Endothelial cell (in vitro differentiated cells): ENCODE results near the gene PCDH8. TPM values are rescaled to one million over a fixed set of nuclear protein-coding genes. Genes with fewer than 3 reads are reported as not detected.
A peak's percentile ranks its signal among the peaks of the same experiment; 100 is the strongest.

Experiments
- DNase-seq: peaks from one replicate; pipeline ENCODE4 v3.0.0; 2021; ENCODE audit warnings: low spot score
- H3K27ac Mint-ChIP-seq: one replicate; pipeline ENCODE4 v1.8.0; 2021; ENCODE audit warnings: mixed read lengths, inconsistent platforms; ENCODE audit not compliant: unreplicated experiment
- H3K27me3 Mint-ChIP-seq: one replicate; pipeline ENCODE4 v1.8.0; 2021; ENCODE audit warnings: mild to moderate bottlenecking, moderate library complexity, mixed read lengths, inconsistent platforms; ENCODE audit not compliant: unreplicated experiment
- H3K36me3 Mint-ChIP-seq: one replicate; pipeline ENCODE4 v1.8.0; 2021; ENCODE audit warnings: mild to moderate bottlenecking, low read depth, mixed read lengths, inconsistent platforms; ENCODE audit not compliant: unreplicated experiment
- H3K4me1 Mint-ChIP-seq: one replicate; pipeline ENCODE4 v1.8.0; 2021; ENCODE audit warnings: mild to moderate bottlenecking, mixed read lengths, inconsistent platforms; ENCODE audit not compliant: unreplicated experiment
- H3K4me3 Mint-ChIP-seq: one replicate; pipeline ENCODE4 v1.8.0; 2021; ENCODE audit warnings: mild to moderate bottlenecking, mixed read lengths, inconsistent platforms; ENCODE audit not compliant: unreplicated experiment
- H3K9me3 Mint-ChIP-seq: one replicate; pipeline ENCODE4 v1.8.0; 2021; ENCODE audit warnings: mixed read lengths, inconsistent platforms; ENCODE audit not compliant: unreplicated experiment
- total RNA-seq: library from RNA; stranded (reverse); fragmentation: NEBNext Ultra II Directional; extraction: Animal tissue kit (Norgen Biotek cat#: 25700); gene quantifications from one replicate; pipeline ENCODE4 v1.2.1, GENCODE V29; 2021; ENCODE audit not compliant: unreplicated experiment
- TF ChIP-seq, protein P1 (sequence below): fragments of 200-600 bp; sonication (generic); IDR thresholded peaks from one replicate; pipeline ENCODE4 v1.5.0; 2021; ENCODE audit warnings: antibody characterized with exemption; ENCODE audit not compliant: unreplicated experiment

The PCDH8 gene
- total RNA-seq, 1 donor from 2014 or later, result 0.15 TPM

DNA sequence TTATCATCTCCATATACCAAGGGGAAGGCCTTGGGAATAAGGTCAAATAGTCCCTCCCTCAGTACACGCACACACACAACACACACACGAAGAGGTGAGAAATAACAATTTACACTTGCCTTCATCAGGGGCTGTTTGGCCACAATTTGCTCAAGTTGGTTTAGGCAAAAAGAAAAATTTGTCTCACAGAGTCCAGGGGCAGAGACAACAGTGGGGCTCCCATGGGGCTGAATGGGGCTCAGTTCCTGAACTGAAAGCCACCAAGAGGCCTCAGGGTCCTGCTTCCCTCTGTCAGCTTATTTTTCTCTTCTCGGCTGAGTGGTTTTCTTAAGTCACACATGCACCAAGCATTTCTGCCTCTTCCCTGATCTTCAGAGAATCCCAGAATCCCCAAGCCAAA lies 35.5 kb downstream of the PCDH8 start:
- Mint-ChIP-seq H3K27ac (no peak overlapping the region), H3K36me3 (no peaks in the 10 kb centered on the region), H3K4me3 (no peak overlapping the region), H3K9me3 (no peaks in the 10 kb centered on the region), H3K27me3 (no peaks in the 10 kb centered on the region), H3K4me1 (peaks cover 5% of the 10 kb centered on the region)
- no peak for DNase-seq
- TF ChIP-seq, protein P1, sequence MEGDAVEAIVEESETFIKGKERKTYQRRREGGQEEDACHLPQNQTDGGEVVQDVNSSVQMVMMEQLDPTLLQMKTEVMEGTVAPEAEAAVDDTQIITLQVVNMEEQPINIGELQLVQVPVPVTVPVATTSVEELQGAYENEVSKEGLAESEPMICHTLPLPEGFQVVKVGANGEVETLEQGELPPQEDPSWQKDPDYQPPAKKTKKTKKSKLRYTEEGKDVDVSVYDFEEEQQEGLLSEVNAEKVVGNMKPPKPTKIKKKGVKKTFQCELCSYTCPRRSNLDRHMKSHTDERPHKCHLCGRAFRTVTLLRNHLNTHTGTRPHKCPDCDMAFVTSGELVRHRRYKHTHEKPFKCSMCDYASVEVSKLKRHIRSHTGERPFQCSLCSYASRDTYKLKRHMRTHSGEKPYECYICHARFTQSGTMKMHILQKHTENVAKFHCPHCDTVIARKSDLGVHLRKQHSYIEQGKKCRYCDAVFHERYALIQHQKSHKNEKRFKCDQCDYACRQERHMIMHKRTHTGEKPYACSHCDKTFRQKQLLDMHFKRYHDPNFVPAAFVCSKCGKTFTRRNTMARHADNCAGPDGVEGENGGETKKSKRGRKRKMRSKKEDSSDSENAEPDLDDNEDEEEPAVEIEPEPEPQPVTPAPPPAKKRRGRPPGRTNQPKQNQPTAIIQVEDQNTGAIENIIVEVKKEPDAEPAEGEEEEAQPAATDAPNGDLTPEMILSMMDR, result no peak

DNA sequence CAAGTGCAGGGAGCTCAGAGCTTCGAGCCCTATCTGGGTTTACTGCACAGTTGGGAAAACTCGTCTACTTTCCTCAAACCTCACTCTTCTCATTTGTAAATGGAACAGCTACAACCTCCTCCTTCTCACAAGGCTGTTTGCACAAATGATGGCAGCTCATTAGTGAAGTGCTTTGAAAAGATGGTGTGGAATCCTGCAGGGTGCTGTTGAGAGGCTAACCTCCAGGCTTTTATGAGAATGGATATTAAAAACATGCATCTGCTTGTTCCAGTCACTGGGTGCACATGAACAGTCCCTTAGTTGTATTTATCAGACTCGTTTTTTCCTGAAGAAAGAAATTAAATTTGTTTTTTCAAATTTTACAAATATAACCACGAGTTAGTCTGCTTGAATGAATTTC lies 36.6 kb downstream of the PCDH8 start:
- H3K4me1 Mint-ChIP-seq, result peaks cover 5% of the 10 kb centered on the region
- no peak for DNase-seq
- H3K36me3 Mint-ChIP-seq, result no peaks in the 10 kb centered on the region
- TF ChIP-seq, protein P1, result no peak
- no peaks in the 10 kb centered on the region for H3K27me3 Mint-ChIP-seq
- H3K9me3 Mint-ChIP-seq, result no peaks in the 10 kb centered on the region
- H3K27ac Mint-ChIP-seq, result no peak overlapping the region
- H3K4me3 Mint-ChIP-seq, result no peak overlapping the region

DNA sequence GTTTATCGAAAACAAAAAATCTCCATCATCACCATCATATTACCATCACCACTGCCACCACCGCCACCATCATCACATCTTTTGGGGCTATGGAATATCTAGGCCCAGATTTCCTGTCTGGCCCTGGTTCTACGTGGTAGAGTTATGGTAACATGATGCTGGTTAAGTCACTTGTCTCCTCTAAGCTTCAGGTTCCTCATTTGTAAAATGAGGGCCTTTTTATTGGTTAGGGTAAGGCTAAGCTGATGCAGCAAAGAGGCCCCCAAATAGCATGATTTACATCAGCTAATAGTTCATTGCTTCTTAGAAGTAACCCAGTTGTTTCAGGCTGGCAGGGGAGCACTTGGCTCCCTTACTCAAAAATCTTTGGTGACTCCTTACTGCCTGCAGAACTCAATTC lies 37.9 kb downstream of the PCDH8 start:
- Mint-ChIP-seq H3K4me3 (no peak overlapping the region), H3K4me1 (peaks cover 5% of the 10 kb centered on the region), H3K36me3 (no peaks in the 10 kb centered on the region), H3K27me3 (no peaks in the 10 kb centered on the region), H3K9me3 (no peaks in the 10 kb centered on the region), H3K27ac (no peak overlapping the region)
- DNase-seq, result no peak
- TF ChIP-seq, protein P1, result no peak

DNA sequence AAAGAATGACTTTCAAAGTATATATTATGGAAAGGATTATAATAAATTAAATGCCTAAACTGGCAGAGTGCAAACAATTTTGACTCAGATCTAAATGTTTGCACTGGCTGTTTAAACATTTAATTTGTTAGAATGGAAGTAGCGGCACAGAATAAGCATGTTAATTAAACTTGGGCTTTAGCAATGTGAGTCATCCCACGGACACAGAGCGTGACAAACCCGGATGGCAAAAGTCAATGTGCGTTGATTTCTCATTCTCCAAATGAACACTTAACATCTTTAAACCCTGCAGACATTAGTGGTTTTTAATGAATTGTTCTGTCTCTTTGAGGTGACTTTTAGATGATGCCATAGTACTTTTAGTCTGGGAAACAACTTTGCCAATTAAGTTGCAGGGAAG lies 38.4 kb downstream of the PCDH8 start:
- peaks cover 5% of the 10 kb centered on the region for H3K4me1 Mint-ChIP-seq
- H3K9me3 Mint-ChIP-seq, result no peaks in the 10 kb centered on the region
- TF ChIP-seq, protein P1, result no peak
- no peak overlapping the region for H3K27ac Mint-ChIP-seq
- no peaks in the 10 kb centered on the region for H3K27me3 Mint-ChIP-seq
- no peaks in the 10 kb centered on the region for H3K36me3 Mint-ChIP-seq
- H3K4me3 Mint-ChIP-seq, result no peak overlapping the region
- no peak for DNase-seq

DNA sequence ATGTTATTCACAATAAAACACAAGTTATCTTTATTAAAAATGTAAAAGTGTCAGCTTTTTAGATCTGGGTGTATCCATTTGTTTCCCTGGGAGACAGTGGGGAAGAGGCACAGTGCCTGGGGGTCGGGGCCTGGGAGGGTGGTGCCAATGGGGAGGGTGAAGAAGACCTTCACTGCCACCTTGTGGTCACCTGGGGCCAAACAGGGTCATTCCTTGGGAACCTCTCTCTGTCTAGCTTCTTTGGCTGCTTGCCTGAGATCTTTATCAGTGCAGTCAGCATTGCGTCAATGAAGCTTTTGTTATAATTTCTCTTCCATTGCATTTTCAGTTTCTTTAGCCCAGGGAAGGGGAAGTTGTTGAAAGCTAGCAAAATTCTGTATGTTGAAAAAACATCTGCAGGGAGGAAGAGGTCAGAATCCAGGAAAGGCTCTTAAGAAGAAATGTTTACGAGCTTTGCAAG lies 39.1 kb downstream of the PCDH8 start:
- Mint-ChIP-seq H3K36me3 (no peaks in the 10 kb centered on the region), H3K9me3 (no peaks in the 10 kb centered on the region), H3K4me1 (peaks cover 5% of the 10 kb centered on the region), H3K4me3 (no peak overlapping the region), H3K27ac (no peak overlapping the region), H3K27me3 (no peaks in the 10 kb centered on the region)
- peak; percentile 78 for DNase-seq
- TF ChIP-seq, protein P1, result peak; percentile 80
